GM21619 (cell line): ENCODE results near the gene ATXN10.

Experiments used
- ATAC-seq: cut with Tn5 transposase; IDR thresholded peaks from one replicate; pipeline ENCODE4 v1.9.1; 2021; ENCODE audit not compliant: unreplicated experiment

Gene ATXN10

GRCh38 chr22:45887202-45888131 is 215.8 kb downstream of the ATXN10 start:
- no peak for ATAC-seq

GRCh38 chr22:45888221-45889092 is 216.8 kb downstream of the ATXN10 start:
- ATAC-seq: no peak

- ATAC-seq: no peak
Measured at GRCh38 chr22:45889093-45889538, 217.5 kb downstream of the ATXN10 start.

- no peak for ATAC-seq
Measured at GRCh38 chr22:45889539-45890350, 218.1 kb downstream of the ATXN10 start.

- ATAC-seq: no peak
Measured at GRCh38 chr22:45890351-45890635, 218.7 kb downstream of the ATXN10 start.

GRCh38 chr22:45891021-45891421 is 219.4 kb downstream of the ATXN10 start:
- no peak for ATAC-seq

GRCh38 chr22:45891471-45891995 is 219.9 kb downstream of the ATXN10 start:
- ATAC-seq: no peak

- ATAC-seq: no peak
Measured at GRCh38 chr22:45891996-45892621, 220.5 kb downstream of the ATXN10 start.

GRCh38 chr22:45892681-45893461 is 221.2 kb downstream of the ATXN10 start:
- ATAC-seq: no peak

- no peak for ATAC-seq
Measured at GRCh38 chr22:45893516-45893915, 221.9 kb downstream of the ATXN10 start.
